GM12872 (cell line): ENCODE data around the gene HES7.

Experiments used
- CTCF ChIP-seq: IDR thresholded peaks from 3 replicates; pipeline ENCODE4 v1.5.1; 2011; ENCODE audit warnings: low read depth, mild to moderate bottlenecking, low read length, moderate library complexity; ENCODE audit not compliant: insufficient read depth

HES7 gene

GRCh38 chr17:8159032-8159400 is 35.1 kb upstream of the HES7 start:
- TF ChIP-seq CTCF = no peak

- peak; percentile 92 for TF ChIP-seq CTCF
Measured at GRCh38 chr17:8158267-8159031, 34.5 kb upstream of the HES7 start.

- no peak for TF ChIP-seq CTCF
Measured at GRCh38 chr17:8156246-8156992, 32.5 kb upstream of the HES7 start.

- no peak for TF ChIP-seq CTCF
Measured at GRCh38 chr17:8155996-8156245, 32.0 kb upstream of the HES7 start.

- TF ChIP-seq CTCF = no peak
Measured at GRCh38 chr17:8155231-8155995, 31.5 kb upstream of the HES7 start.

GRCh38 chr17:8154608-8155155 is 30.8 kb upstream of the HES7 start:
- no peak for TF ChIP-seq CTCF

- TF ChIP-seq CTCF = no peak
Measured at GRCh38 chr17:8153957-8154607, 30.2 kb upstream of the HES7 start.
